Measurements from ENCODE around the gene ASIC4.

The ASIC4 gene

GRCh38 chr2:219515874-219516629, 1.8 kb downstream of the ASIC4 start:
- DNase-seq (ENCODE audit: low spot score), result no peak

GRCh38 chr2:219516888-219517287, 2.6 kb downstream of the ASIC4 start:
- no peak for DNase-seq (ENCODE audit: low spot score)

GRCh38 chr2:219517954-219518778, 3.9 kb downstream of the ASIC4 start:
- DNase-seq (ENCODE audit: low spot score), result no peak

GRCh38 chr2:219519526-219519916, 5.2 kb downstream of the ASIC4 start:
- no peak for DNase-seq (ENCODE audit: low spot score)

GRCh38 chr2:219520079-219520478, 5.8 kb downstream of the ASIC4 start:
- DNase-seq (ENCODE audit: low spot score), result no peak

- no peak for DNase-seq (ENCODE audit: low spot score)
Observed at GRCh38 chr2:219521066-219521880, 7.0 kb downstream of the ASIC4 start.

- no peak for DNase-seq (ENCODE audit: low spot score)
Observed at GRCh38 chr2:219522111-219523030, 8.1 kb downstream of the ASIC4 start.

GRCh38 chr2:219523031-219523671, 8.9 kb downstream of the ASIC4 start:
- no peak for DNase-seq (ENCODE audit: low spot score)

- DNase-seq (ENCODE audit: low spot score), result no peak
Observed at GRCh38 chr2:219524817-219525216, 10.5 kb downstream of the ASIC4 start.

GRCh38 chr2:219525533-219526232, 11.4 kb downstream of the ASIC4 start:
- DNase-seq (ENCODE audit: low spot score), result no peak

GRCh38 chr2:219526320-219527075, 12.2 kb downstream of the ASIC4 start:
- DNase-seq (ENCODE audit: low spot score), result no peak

GRCh38 chr2:219527076-219527394, 12.8 kb downstream of the ASIC4 start:
- DNase-seq (ENCODE audit: low spot score), result no peak

GRCh38 chr2:219527472-219527871, 13.2 kb downstream of the ASIC4 start:
- DNase-seq (ENCODE audit: low spot score), result no peak

GRCh38 chr2:219530048-219530963, 16.0 kb downstream of the ASIC4 start:
- DNase-seq (ENCODE audit: low spot score), result peak; percentile 82

- DNase-seq (ENCODE audit: low spot score), result no peak
Observed at GRCh38 chr2:219531639-219532377, 17.5 kb downstream of the ASIC4 start.

GRCh38 chr2:219532378-219532649, 18.0 kb downstream of the ASIC4 start:
- DNase-seq (ENCODE audit: low spot score), result no peak

- DNase-seq (ENCODE audit: low spot score), result no peak
Observed at GRCh38 chr2:219533930-219534661, 19.8 kb downstream of the ASIC4 start.

Measured in globus pallidus (tissue), 1 donor.